Effector memory CD8-positive, alpha-beta T cell (primary cell): ENCODE data around the gene DLGAP4.

Experiments
- ATAC-seq: fragments of 150-1000 bp; cut with Tn5 transposase; replicated peaks from 2 replicates; pipeline ENCODE4 v1.10.0; 2021; ENCODE audit warnings: mild to moderate bottlenecking, moderate library complexity
- DNase-seq, 3 experiments: peaks; one replicate each; pipeline ENCODE4 v3.0.0; 2021
- H3K27ac Mint-ChIP-seq, 2 donors: one replicate each; pipeline ENCODE4 v1.8.0; 2022; ENCODE audit warnings: mild to moderate bottlenecking in 2 of 2, mixed read lengths in 2 of 2, moderate library complexity in 2 of 2
- H3K27me3 Mint-ChIP-seq, 2 donors: one replicate each; pipeline ENCODE4 v1.8.0; 2022; ENCODE audit warnings: mixed read lengths in 2 of 2
- H3K36me3 Mint-ChIP-seq: one replicate; pipeline ENCODE4 v1.8.0; 2022; ENCODE audit warnings: mild to moderate bottlenecking, moderate library complexity, mixed read lengths; ENCODE audit not compliant: insufficient read depth
- H3K4me1 Mint-ChIP-seq, 2 donors: one replicate each; pipeline ENCODE4 v1.8.0; 2022; ENCODE audit warnings: low read depth in 2 of 2, mixed read lengths in 2 of 2
- H3K4me3 Mint-ChIP-seq, 2 donors: one replicate each; pipeline ENCODE4 v1.8.0; 2022; ENCODE audit warnings: mild to moderate bottlenecking in 2 of 2, mixed read lengths in 2 of 2, moderate library complexity in 2 of 2
- H3K9me3 Mint-ChIP-seq, 2 donors: one replicate each; pipeline ENCODE4 v1.8.0; 2022; ENCODE audit warnings: mixed read lengths in 2 of 2

Gene DLGAP4

GRCh38 chr20:36439040-36439730 is 133.0 kb downstream of the DLGAP4 start:
- ATAC-seq (peak; percentile 48), DNase-seq (peak; percentile 52 to 62 (median 58))
- Mint-ChIP-seq H3K4me3 (no peak overlapping the region), H3K9me3 (no peaks in the 10 kb centered on the region), H3K27me3 (peaks cover 11 to 25% of the 10 kb centered on the region in 2 donors), H3K4me1 (peaks cover 2 to 4% of the 10 kb centered on the region in 2 donors), H3K27ac (no peak overlapping the region), H3K36me3 (no peaks in the 10 kb centered on the region)

DNA sequence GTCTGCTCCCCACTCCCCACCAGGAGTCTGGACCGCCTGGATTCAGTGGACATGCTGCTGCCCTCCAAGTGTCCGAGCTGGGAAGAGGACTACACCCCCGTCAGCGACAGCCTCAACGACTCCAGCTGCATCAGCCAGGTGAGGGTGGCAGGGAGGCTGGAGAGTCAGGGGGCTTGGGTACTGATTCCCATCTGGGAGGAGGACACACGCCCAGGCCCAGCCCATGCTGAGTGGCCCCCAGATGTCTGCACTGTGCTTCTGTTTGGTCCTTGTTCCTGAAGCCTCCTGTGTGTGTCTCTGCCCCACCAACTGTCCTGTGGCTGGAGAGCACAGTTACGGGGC is 133.6 kb downstream of the DLGAP4 start:
- ATAC-seq = no peak
- H3K4me3 Mint-ChIP-seq = no peak overlapping the region
- peaks cover 0 to 4% of the 10 kb centered on the region in 2 donors for H3K4me1 Mint-ChIP-seq
- no peaks in the 10 kb centered on the region for H3K36me3 Mint-ChIP-seq
- peaks cover 11 to 25% of the 10 kb centered on the region in 2 donors for H3K27me3 Mint-ChIP-seq
- DNase-seq = no peak
- H3K27ac Mint-ChIP-seq = no peak overlapping the region
- no peaks in the 10 kb centered on the region for H3K9me3 Mint-ChIP-seq

GRCh38 chr20:36440370-36441026 is 134.4 kb downstream of the DLGAP4 start:
- Mint-ChIP-seq H3K9me3 (no peaks in the 10 kb centered on the region), H3K4me1 (peaks cover 0 to 4% of the 10 kb centered on the region in 2 donors), H3K27ac (no peak overlapping the region), H3K36me3 (no peaks in the 10 kb centered on the region), H3K4me3 (no peak overlapping the region), H3K27me3 (peaks cover 11 to 28% of the 10 kb centered on the region in 2 donors)
- ATAC-seq (no peak), DNase-seq (no peak)

GRCh38 chr20:36441027-36441414 is 134.9 kb downstream of the DLGAP4 start:
- DNase-seq (no peak), ATAC-seq (no peak)
- no peak overlapping the region for H3K27ac Mint-ChIP-seq
- H3K4me1 Mint-ChIP-seq = peaks cover 0 to 4% of the 10 kb centered on the region in 2 donors
- H3K27me3 Mint-ChIP-seq = peaks cover 11 to 33% of the 10 kb centered on the region in 2 donors
- H3K36me3 Mint-ChIP-seq = no peaks in the 10 kb centered on the region
- H3K4me3 Mint-ChIP-seq = no peak overlapping the region
- no peaks in the 10 kb centered on the region for H3K9me3 Mint-ChIP-seq

DNA sequence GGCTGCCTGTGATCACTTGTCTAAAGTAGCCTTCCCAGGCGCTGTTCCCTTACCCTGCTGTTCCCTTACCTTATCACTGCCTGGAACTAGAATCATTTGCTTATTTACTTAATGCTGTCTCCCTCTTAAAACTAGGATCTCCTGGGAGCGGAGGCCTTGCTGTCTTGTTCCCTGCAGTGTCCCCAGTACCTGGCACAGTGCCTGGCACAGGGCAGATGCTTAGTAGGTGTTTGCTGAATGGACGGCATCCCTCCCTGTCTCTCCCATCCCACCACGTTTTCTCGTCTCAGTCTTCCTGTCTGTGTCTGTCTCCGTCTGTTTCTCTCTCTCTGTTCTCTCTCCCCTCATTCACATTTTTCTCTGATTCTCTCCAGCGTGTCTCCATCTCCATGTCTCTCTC is 135.3 kb downstream of the DLGAP4 start:
- no peaks in the 10 kb centered on the region for H3K9me3 Mint-ChIP-seq
- no peak overlapping the region for H3K4me3 Mint-ChIP-seq
- H3K36me3 Mint-ChIP-seq = no peaks in the 10 kb centered on the region
- H3K4me1 Mint-ChIP-seq = peaks cover 0 to 4% of the 10 kb centered on the region in 2 donors
- peaks cover 11 to 37% of the 10 kb centered on the region in 2 donors for H3K27me3 Mint-ChIP-seq
- H3K27ac Mint-ChIP-seq = no peak overlapping the region
- DNase-seq = no peak
- no peak for ATAC-seq

DNA sequence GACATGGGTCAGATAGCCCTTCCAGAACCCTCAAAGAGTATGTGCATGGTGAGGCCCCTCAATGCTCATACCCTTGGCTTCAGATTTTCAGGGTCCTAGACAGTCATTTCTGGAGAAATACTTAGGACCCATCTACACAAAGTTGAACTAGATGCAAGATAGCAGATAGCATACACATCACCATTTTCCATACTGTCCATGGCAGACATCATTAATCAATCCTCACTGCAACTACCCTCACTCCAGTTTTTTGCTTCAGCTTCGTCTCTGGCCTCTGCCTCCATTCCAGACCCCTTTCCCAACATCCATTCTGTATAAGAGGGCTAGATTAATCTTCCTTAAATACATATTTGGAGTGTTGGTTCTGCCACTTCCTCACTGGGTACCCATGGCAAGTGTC is 139.7 kb downstream of the DLGAP4 start:
- H3K4me3 Mint-ChIP-seq = no peak overlapping the region
- no peak for DNase-seq
- no peaks in the 10 kb centered on the region for H3K36me3 Mint-ChIP-seq
- no peak overlapping the region for H3K27ac Mint-ChIP-seq
- H3K4me1 Mint-ChIP-seq = no peaks in the 10 kb centered on the region
- peaks cover 11 to 24% of the 10 kb centered on the region in 2 donors for H3K27me3 Mint-ChIP-seq
- no peak for ATAC-seq
- peaks cover 0 to 2% of the 10 kb centered on the region in 2 donors for H3K9me3 Mint-ChIP-seq

- ATAC-seq (no peak), DNase-seq (no peak)
- H3K4me3 Mint-ChIP-seq = no peak overlapping the region
- H3K27me3 Mint-ChIP-seq = peaks cover 4 to 19% of the 10 kb centered on the region in 2 donors
- peaks cover 0 to 2% of the 10 kb centered on the region in 2 donors for H3K9me3 Mint-ChIP-seq
- no peaks in the 10 kb centered on the region for H3K4me1 Mint-ChIP-seq
- no peaks in the 10 kb centered on the region for H3K36me3 Mint-ChIP-seq
- no peak overlapping the region for H3K27ac Mint-ChIP-seq
Measured at GRCh38 chr20:36446557-36446956, 140.4 kb downstream of the DLGAP4 start.

- Mint-ChIP-seq H3K27me3 (peaks cover 0 to 19% of the 10 kb centered on the region in 2 donors), H3K9me3 (peaks cover 0 to 2% of the 10 kb centered on the region in 2 donors), H3K4me1 (no peaks in the 10 kb centered on the region), H3K27ac (no peak overlapping the region), H3K36me3 (no peaks in the 10 kb centered on the region), H3K4me3 (no peak overlapping the region)
- no peak for ATAC-seq
- DNase-seq = no peak
Measured at GRCh38 chr20:36447101-36447500, 141.0 kb downstream of the DLGAP4 start.

- H3K4me3 Mint-ChIP-seq = no peak overlapping the region
- no peak for DNase-seq
- ATAC-seq = no peak
- H3K27ac Mint-ChIP-seq = no peak overlapping the region
- no peaks in the 10 kb centered on the region for H3K4me1 Mint-ChIP-seq
- H3K27me3 Mint-ChIP-seq = peaks cover 0 to 16% of the 10 kb centered on the region in 2 donors
- H3K9me3 Mint-ChIP-seq = peaks cover 0 to 2% of the 10 kb centered on the region in 2 donors
- H3K36me3 Mint-ChIP-seq = no peaks in the 10 kb centered on the region
Measured at GRCh38 chr20:36449663-36450062, 143.5 kb downstream of the DLGAP4 start.

GRCh38 chr20:36454332-36454697 is 148.2 kb downstream of the DLGAP4 start:
- Mint-ChIP-seq H3K4me3 (no peak overlapping the region), H3K36me3 (no peaks in the 10 kb centered on the region), H3K9me3 (peaks cover 0 to 2% of the 10 kb centered on the region in 2 donors), H3K27ac (no peak overlapping the region), H3K4me1 (no peaks in the 10 kb centered on the region), H3K27me3 (peaks cover 0 to 20% of the 10 kb centered on the region in 2 donors)
- ATAC-seq (no peak), DNase-seq (no peak)

DNA sequence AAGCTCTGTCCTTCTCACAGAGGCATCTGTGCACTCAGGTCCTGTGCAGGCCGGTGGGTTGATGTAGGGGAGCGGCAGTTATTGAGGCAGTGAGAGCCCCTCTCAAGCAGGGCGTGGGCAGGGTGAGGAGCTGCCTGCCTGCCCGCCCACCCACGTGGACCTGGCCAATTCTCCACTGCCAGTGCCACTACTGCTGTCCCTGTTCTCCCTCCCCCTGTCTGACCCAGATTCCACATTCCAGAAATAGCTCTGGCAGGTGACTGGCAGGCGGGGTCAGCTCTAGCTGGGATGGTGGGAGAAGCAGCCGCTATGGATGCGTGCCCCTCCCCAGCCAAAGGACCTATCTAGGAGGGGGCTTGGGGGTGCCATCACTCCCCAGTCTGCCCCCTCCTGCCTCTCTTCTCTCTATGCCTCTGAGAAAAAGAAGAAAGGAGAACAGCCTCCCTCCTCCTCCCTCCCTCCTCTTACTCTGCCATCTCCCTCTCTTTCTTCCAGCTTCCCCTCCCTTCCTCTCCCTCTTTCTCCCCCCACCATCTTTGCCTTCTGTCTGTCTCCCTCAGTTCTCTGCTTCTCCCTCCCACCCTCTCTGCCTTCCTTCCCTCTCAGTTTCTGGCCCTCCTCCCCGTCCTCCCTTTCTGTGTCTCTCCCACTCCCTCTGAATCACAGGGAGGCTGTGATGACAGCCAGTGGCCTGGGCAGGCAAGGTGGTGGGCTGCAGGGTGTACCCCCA is 148.7 kb downstream of the DLGAP4 start:
- DNase-seq = no peak
- Mint-ChIP-seq H3K36me3 (no peaks in the 10 kb centered on the region), H3K27ac (peak overlapping the region in 1 of 2 donors; percentile 72), H3K4me1 (no peaks in the 10 kb centered on the region), H3K27me3 (peaks cover 0 to 20% of the 10 kb centered on the region in 2 donors), H3K4me3 (no peak overlapping the region), H3K9me3 (peaks cover 0 to under 1% of the 10 kb centered on the region in 2 donors)
- ATAC-seq = no peak

DNA sequence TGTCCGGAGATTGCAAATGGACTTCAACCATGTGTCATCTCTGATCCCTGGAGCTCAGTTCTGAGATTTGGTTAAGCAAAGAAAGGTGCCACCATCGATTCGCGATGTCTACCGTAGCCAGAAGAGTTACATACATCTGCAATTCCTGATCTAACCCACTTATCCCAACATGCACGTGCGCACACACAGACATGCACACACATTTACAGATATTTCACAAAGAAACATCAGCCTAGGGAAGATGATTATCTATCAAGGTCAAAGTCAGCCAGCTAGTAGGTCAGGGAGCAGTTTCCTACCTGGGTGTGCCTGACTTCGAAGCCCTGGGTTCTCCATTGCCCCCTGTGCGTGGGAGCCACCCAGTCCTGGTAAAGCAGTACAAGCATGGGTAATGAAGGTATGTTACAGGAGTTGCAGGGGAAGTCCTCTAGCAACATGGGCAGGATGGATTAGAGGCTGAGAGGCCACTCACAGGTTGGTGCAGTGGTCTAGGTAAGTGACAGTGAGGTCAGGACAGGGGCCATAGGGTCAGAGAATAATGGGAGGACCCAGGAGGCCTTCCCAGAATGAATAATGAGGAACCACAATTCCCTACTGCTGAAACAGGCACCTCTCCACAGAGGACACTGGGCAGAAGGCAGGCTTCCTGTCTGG is 150.0 kb downstream of the DLGAP4 start:
- no peak overlapping the region for H3K27ac Mint-ChIP-seq

More for the DNA sequence above, 150.0 kb downstream of the DLGAP4 start:
- peaks cover 7% of the 10 kb centered on the region for H3K36me3 Mint-ChIP-seq
- H3K4me1 Mint-ChIP-seq = peaks cover 6% of the 10 kb centered on the region in 2 donors
- H3K9me3 Mint-ChIP-seq = no peaks in the 10 kb centered on the region
- H3K4me3 Mint-ChIP-seq = no peak overlapping the region
- peaks cover 0 to 20% of the 10 kb centered on the region in 2 donors for H3K27me3 Mint-ChIP-seq
- ATAC-seq (no peak), DNase-seq (no peak)
